ENCODE data around the gene ZBTB42.

ZBTB42 gene

DNA sequence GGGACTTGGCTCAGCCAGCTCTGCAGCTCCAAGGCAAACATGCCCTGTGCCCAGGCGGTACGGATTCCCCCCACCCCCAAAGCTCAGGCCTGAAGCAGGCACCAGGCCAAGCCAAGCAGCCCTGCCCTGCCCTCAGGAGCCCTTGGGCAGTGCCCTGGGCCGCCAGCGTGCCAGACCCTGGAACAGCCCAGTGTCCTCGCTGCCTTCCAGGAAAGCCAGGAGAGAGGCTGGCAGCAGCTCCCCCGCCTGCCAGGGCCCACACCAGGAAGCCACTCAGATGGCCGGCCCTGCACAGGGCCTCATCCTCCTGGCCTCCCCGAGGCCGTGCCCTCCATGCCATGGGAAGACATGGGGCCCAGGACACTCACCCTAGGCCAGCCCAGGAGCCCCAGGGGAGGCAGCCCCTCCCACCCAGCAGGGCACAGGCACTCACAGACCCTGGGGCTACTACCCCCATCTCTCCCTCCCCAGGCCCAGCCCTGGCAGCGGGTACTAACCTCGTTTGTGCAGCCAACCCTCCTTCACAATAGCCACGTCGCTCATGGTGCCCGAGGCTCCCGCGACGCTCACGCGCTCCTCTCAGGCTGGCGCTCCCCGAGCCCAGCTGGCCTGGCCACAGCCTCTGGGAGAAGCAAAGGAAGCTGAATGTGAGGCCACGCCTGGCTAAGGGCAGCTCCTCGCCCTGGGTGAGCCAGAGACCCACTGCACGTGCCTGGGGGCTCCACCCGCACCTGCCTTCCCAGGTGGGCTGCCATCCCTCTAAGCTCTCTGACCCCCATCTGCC lies 8.6 kb upstream of the ZBTB42 start:
- no peak overlapping the region for H2BK120ac ChIP-seq (ENCODE audit: low read depth, low read length)
- no peak overlapping the region for H3K4ac ChIP-seq (ENCODE audit: low read depth in 1 of 2, low read length in 2 of 2)
- H2BK5ac ChIP-seq (ENCODE audit: low read depth, low read length, poor library complexity, severe bottlenecking) = no peak overlapping the region
- H2AFZ ChIP-seq (ENCODE audit: low read depth, low read length) = no peak overlapping the region
- H3K23ac ChIP-seq (ENCODE audit: low read length in 2 of 2) = no peak overlapping the region
- no peak overlapping the region for H4K8ac ChIP-seq (ENCODE audit: low read length)
- no peak overlapping the region for H2AK5ac ChIP-seq (ENCODE audit: low read length, severe bottlenecking)
- H3K4me1 ChIP-seq (ENCODE audit: control insufficient read depth, insufficient read depth, low read depth, low read length) = peaks cover 54% of the 10 kb centered on the region
- peak overlapping the region in 1 of 2 experiments; percentile 48 for H3K18ac ChIP-seq (ENCODE audit: low read depth in 1 of 2, low read length in 2 of 2)
- peaks cover 28 to 58% of the 10 kb centered on the region in 2 experiments for H3K36me3 ChIP-seq (ENCODE audit: control insufficient read depth in 1 of 2, insufficient read depth in 2 of 2, low read depth in 1 of 2, low read length in 2 of 2)
- H2BK15ac ChIP-seq (ENCODE audit: low read depth, poor library complexity, severe bottlenecking) = no peak overlapping the region
- DNase-seq = no peak
- no peak overlapping the region for H3K27ac ChIP-seq (ENCODE audit: low read length, poor library complexity, severe bottlenecking)
- H3K4me3 ChIP-seq (ENCODE audit: insufficient read depth in 1 of 2, low read depth in 1 of 2, low read length in 2 of 2) = no peak overlapping the region
- no peaks in the 10 kb centered on the region for H3K27me3 ChIP-seq (ENCODE audit: control insufficient read depth in 1 of 2, insufficient read depth in 1 of 2, low read length in 2 of 2)
- H3K79me1 ChIP-seq (replicated peaks; ENCODE audit: low read length, poor library complexity, severe bottlenecking) = peaks cover 25% of the 10 kb centered on the region
- H2BK12ac ChIP-seq (ENCODE audit: low read length in 2 of 2) = no peak overlapping the region
- H3K14ac ChIP-seq (ENCODE audit: low read length in 2 of 2) = no peak overlapping the region
- no peaks in the 10 kb centered on the region for H3K9me3 ChIP-seq (ENCODE audit: control insufficient read depth, low read length)
- WGBS = 96% methylated on average over 25 of the region's 25 CpGs
- H3K9ac ChIP-seq (ENCODE audit: low read length) = no peak overlapping the region
- no peak overlapping the region for H3K4me2 ChIP-seq (ENCODE audit: low read length, poor library complexity, severe bottlenecking)
- H4K91ac ChIP-seq (ENCODE audit: low read length) = peak overlapping the region; percentile 29

DNA sequence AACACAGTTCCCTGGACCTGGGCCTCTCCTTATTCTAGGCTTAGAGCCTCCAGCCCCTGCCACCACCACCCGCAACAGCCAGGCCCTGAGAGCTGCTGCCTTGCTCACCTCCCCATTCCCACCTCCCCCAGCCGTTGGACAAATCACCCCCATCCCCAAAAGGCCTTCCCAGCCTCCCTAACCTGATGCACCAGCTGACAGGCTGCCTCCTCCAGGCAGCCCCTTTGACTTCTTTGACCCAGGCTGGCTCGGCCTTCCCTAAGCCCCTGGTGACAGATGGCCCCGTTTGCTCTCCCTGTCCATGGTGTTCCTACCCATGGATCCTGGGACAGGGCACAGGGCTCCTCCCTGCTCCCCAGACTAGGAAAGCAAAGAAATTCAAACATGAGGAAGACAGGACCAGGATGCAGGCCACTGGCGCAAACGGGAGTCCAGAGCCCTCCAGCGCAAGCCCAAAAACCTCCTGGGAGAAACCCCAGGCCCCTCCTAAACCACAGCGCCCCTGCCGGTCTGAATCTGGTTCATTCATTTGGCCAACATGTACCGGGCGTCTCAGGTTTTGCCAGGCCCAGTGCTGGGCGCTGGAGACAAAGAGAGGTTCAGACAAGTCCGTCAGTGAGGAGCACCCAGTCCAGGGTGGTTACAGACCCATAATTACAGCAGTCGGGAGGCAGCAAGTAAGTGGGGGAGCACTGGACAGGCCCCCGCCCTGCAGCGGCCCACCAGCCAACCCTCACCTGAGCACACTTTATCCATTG lies 7.8 kb upstream of the ZBTB42 start:
- Histone ChIP-seq H3K23ac (ENCODE audit: low read length in 2 of 2) (no peak overlapping the region), H3K4me3 (ENCODE audit: insufficient read depth in 1 of 2, low read depth in 1 of 2, low read length in 2 of 2) (peak overlapping the region in 1 of 2 experiments; percentile 91), H3K27me3 (ENCODE audit: control insufficient read depth in 1 of 2, insufficient read depth in 1 of 2, low read length in 2 of 2) (no peaks in the 10 kb centered on the region), H2AK5ac (ENCODE audit: low read length, severe bottlenecking) (no peak overlapping the region), H3K36me3 (ENCODE audit: control insufficient read depth in 1 of 2, insufficient read depth in 2 of 2, low read depth in 1 of 2, low read length in 2 of 2) (peaks cover 25 to 50% of the 10 kb centered on the region in 2 experiments), H4K91ac (ENCODE audit: low read length) (no peak overlapping the region), H2BK5ac (ENCODE audit: low read depth, low read length, poor library complexity, severe bottlenecking) (no peak overlapping the region), H3K14ac (ENCODE audit: low read length in 2 of 2) (peak overlapping the region in 1 of 2 experiments; percentile 84), H3K9ac (ENCODE audit: low read length) (peak overlapping the region; percentile 91), H3K9me3 (ENCODE audit: control insufficient read depth, low read length) (no peaks in the 10 kb centered on the region), H4K8ac (ENCODE audit: low read length) (no peak overlapping the region), H2BK120ac (ENCODE audit: low read depth, low read length) (no peak overlapping the region), H3K18ac (ENCODE audit: low read depth in 1 of 2, low read length in 2 of 2) (no peak overlapping the region), H2BK12ac (ENCODE audit: low read length in 2 of 2) (no peak overlapping the region), H3K4me1 (ENCODE audit: control insufficient read depth, insufficient read depth, low read depth, low read length) (peaks cover 60% of the 10 kb centered on the region), H2BK15ac (ENCODE audit: low read depth, poor library complexity, severe bottlenecking) (no peak overlapping the region), H3K27ac (ENCODE audit: low read length, poor library complexity, severe bottlenecking) (no peak overlapping the region), H3K4ac (ENCODE audit: low read depth in 1 of 2, low read length in 2 of 2) (no peak overlapping the region), H3K4me2 (ENCODE audit: low read length, poor library complexity, severe bottlenecking) (no peak overlapping the region), H3K79me1 (replicated peaks; ENCODE audit: low read length, poor library complexity, severe bottlenecking) (peaks cover 17% of the 10 kb centered on the region), H2AFZ (ENCODE audit: low read depth, low read length) (no peak overlapping the region)
- no peak for DNase-seq
- 84% methylated on average over 16 of the region's 16 CpGs for WGBS

DNA sequence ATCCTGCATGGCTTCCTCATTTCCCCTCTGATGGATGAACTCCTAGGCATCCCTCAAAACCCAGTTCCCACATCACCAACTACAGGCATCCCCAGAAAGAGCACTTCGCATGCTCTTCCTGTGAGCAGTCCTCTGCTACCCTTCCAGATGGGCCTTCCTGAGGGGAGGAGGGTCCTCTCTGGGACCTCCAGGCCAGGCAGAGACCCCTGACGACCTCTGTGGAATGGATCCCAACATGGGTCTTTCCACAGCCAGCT lies 7.3 kb upstream of the ZBTB42 start:
- H4K8ac ChIP-seq (ENCODE audit: low read length) = no peak overlapping the region
- H3K36me3 ChIP-seq (ENCODE audit: control insufficient read depth in 1 of 2, insufficient read depth in 2 of 2, low read depth in 1 of 2, low read length in 2 of 2) = peaks cover 23 to 45% of the 10 kb centered on the region in 2 experiments
- no peak overlapping the region for H2AFZ ChIP-seq (ENCODE audit: low read depth, low read length)
- H2AK5ac ChIP-seq (ENCODE audit: low read length, severe bottlenecking) = no peak overlapping the region
- peak overlapping the region; percentile 85 for H3K4me2 ChIP-seq (ENCODE audit: low read length, poor library complexity, severe bottlenecking)
- H2BK12ac ChIP-seq (ENCODE audit: low read length in 2 of 2) = no peak overlapping the region
- H2BK15ac ChIP-seq (ENCODE audit: low read depth, poor library complexity, severe bottlenecking) = no peak overlapping the region
- no peak overlapping the region for H3K23ac ChIP-seq (ENCODE audit: low read length in 2 of 2)
- peaks cover 13% of the 10 kb centered on the region for H3K79me1 ChIP-seq (replicated peaks; ENCODE audit: low read length, poor library complexity, severe bottlenecking)
- H3K27ac ChIP-seq (ENCODE audit: low read length, poor library complexity, severe bottlenecking) = no peak overlapping the region
- no peaks in the 10 kb centered on the region for H3K27me3 ChIP-seq (ENCODE audit: control insufficient read depth in 1 of 2, insufficient read depth in 1 of 2, low read length in 2 of 2)
- WGBS = 54% methylated on average over 2 of the region's 2 CpGs
- H3K4ac ChIP-seq (ENCODE audit: low read depth in 1 of 2, low read length in 2 of 2) = no peak overlapping the region
- peak overlapping the region in 1 of 2 experiments; percentile 91 for H3K4me3 ChIP-seq (ENCODE audit: insufficient read depth in 1 of 2, low read depth in 1 of 2, low read length in 2 of 2)
- no peak overlapping the region for H3K18ac ChIP-seq (ENCODE audit: low read depth in 1 of 2, low read length in 2 of 2)
- peak overlapping the region in 1 of 2 experiments; percentile 84 for H3K14ac ChIP-seq (ENCODE audit: low read length in 2 of 2)
- no peak overlapping the region for H2BK120ac ChIP-seq (ENCODE audit: low read depth, low read length)
- H3K4me1 ChIP-seq (ENCODE audit: control insufficient read depth, insufficient read depth, low read depth, low read length) = peaks cover 57% of the 10 kb centered on the region
- H3K9me3 ChIP-seq (ENCODE audit: control insufficient read depth, low read length) = no peaks in the 10 kb centered on the region
- H2BK5ac ChIP-seq (ENCODE audit: low read depth, low read length, poor library complexity, severe bottlenecking) = no peak overlapping the region
- peak overlapping the region; percentile 91 for H3K9ac ChIP-seq (ENCODE audit: low read length)
- H4K91ac ChIP-seq (ENCODE audit: low read length) = no peak overlapping the region
- DNase-seq = no peak

DNA sequence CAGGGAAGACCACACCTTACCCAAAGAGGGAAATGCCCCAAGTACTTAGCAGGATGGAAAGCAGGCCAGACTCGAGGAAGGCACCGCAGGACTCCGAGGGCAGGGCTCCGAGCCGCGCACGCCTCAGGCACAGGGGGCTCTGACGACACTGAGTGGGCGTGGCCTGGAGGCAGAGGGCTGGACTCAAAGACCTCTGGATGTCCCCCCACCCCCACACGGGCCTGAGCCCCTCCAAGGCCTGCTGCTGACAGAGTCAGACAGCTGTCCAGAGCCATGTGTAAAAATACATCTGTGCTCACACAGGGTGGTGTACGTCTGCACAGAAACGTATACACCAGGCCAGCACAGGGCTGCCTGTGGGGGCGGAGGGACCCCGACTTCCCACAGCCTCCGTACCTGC lies 6.8 kb upstream of the ZBTB42 start:
- Histone ChIP-seq H3K79me1 (replicated peaks; ENCODE audit: low read length, poor library complexity, severe bottlenecking) (peaks cover 13% of the 10 kb centered on the region), H3K27ac (ENCODE audit: low read length, poor library complexity, severe bottlenecking) (peak overlapping the region; percentile 38), H3K23ac (ENCODE audit: low read length in 2 of 2) (no peak overlapping the region), H3K9me3 (ENCODE audit: control insufficient read depth, low read length) (no peaks in the 10 kb centered on the region), H3K36me3 (ENCODE audit: control insufficient read depth in 1 of 2, insufficient read depth in 2 of 2, low read depth in 1 of 2, low read length in 2 of 2) (peaks cover 23 to 40% of the 10 kb centered on the region in 2 experiments), H3K9ac (ENCODE audit: low read length) (peak overlapping the region; percentile 91), H2AFZ (ENCODE audit: low read depth, low read length) (no peak overlapping the region), H2AK5ac (ENCODE audit: low read length, severe bottlenecking) (no peak overlapping the region), H3K4me3 (ENCODE audit: insufficient read depth in 1 of 2, low read depth in 1 of 2, low read length in 2 of 2) (peak overlapping the region; percentile 45 to 91), H2BK15ac (ENCODE audit: low read depth, poor library complexity, severe bottlenecking) (no peak overlapping the region), H3K14ac (ENCODE audit: low read length in 2 of 2) (peak overlapping the region in 1 of 2 experiments; percentile 84), H4K8ac (ENCODE audit: low read length) (no peak overlapping the region), H3K4me1 (ENCODE audit: control insufficient read depth, insufficient read depth, low read depth, low read length) (peaks cover 59% of the 10 kb centered on the region), H3K4me2 (ENCODE audit: low read length, poor library complexity, severe bottlenecking) (peak overlapping the region; percentile 85), H2BK5ac (ENCODE audit: low read depth, low read length, poor library complexity, severe bottlenecking) (no peak overlapping the region), H4K91ac (ENCODE audit: low read length) (no peak overlapping the region), H3K4ac (ENCODE audit: low read depth in 1 of 2, low read length in 2 of 2) (no peak overlapping the region), H3K18ac (ENCODE audit: low read depth in 1 of 2, low read length in 2 of 2) (peak overlapping the region in 1 of 2 experiments; percentile 29), H2BK12ac (ENCODE audit: low read length in 2 of 2) (no peak overlapping the region), H3K27me3 (ENCODE audit: control insufficient read depth in 1 of 2, insufficient read depth in 1 of 2, low read length in 2 of 2) (no peaks in the 10 kb centered on the region), H2BK120ac (ENCODE audit: low read depth, low read length) (no peak overlapping the region)
- DNase-seq = peak; percentile 88
- 7% methylated on average over 15 of the region's 15 CpGs for WGBS
